Measurements from ENCODE around the gene RELN. TPM values are rescaled to one million over a fixed set of nuclear protein-coding genes. Genes with fewer than 3 reads are reported as not detected.
A peak's percentile ranks its signal among the peaks of the same experiment; 100 is the strongest.

Gene RELN
- total and polyA plus RNA-seq, 2 experiments from 2014 or later = 3.9 to 22.0 TPM

- no peak for DNase-seq (ENCODE audit: low spot score)
- Histone ChIP-seq H3K9me3 (ENCODE audit: low read depth) (no peaks in the 10 kb centered on the region), H3K4me3 (no peak overlapping the region), H3K9me2 (replicated peaks; ENCODE audit: insufficient read depth) (no peaks in the 10 kb centered on the region), H2AFZ (no peak overlapping the region), H3K36me3 (replicated peaks; ENCODE audit: insufficient read depth, low read depth) (no peaks in the 10 kb centered on the region), H3K4me1 (ENCODE audit: insufficient read depth) (no peaks in the 10 kb centered on the region), H3K4me2 (no peak overlapping the region), H3K79me2 (no peaks in the 10 kb centered on the region), H3K27me3 (no peaks in the 10 kb centered on the region), H3K27ac (peak overlapping the region; percentile 20), H4K20me1 (ENCODE audit: insufficient read depth, poor library complexity, severe bottlenecking) (no peaks in the 10 kb centered on the region)
- WGBS (ENCODE audit: low lambda C conversion rate, missing lambda C conversion rate) = 94% methylated on average over 1 of the region's 1 CpG
- TF ChIP-seq EZH2phosphoT487 (IDR thresholded peaks at IDR 0.05; ENCODE audit: low read depth, severe bottlenecking, unreplicated experiment) (no peak), EZH2 (IDR thresholded peaks at IDR 0.05; ENCODE audit: borderline replicate concordance) (no peak), CTCF (IDR thresholded peaks at IDR 0.05; ENCODE audit: poor library complexity) (no peak)
Measured at GRCh38 chr7:104034679-104035078, 45.2 kb upstream of the RELN start.

- Histone ChIP-seq H3K79me2 (no peaks in the 10 kb centered on the region), H3K9me2 (replicated peaks; ENCODE audit: insufficient read depth) (no peaks in the 10 kb centered on the region), H3K27ac (no peak overlapping the region), H3K9me3 (ENCODE audit: low read depth) (no peaks in the 10 kb centered on the region), H3K4me2 (no peak overlapping the region), H2AFZ (no peak overlapping the region), H3K36me3 (replicated peaks; ENCODE audit: insufficient read depth, low read depth) (no peaks in the 10 kb centered on the region), H4K20me1 (ENCODE audit: insufficient read depth, poor library complexity, severe bottlenecking) (no peaks in the 10 kb centered on the region), H3K4me1 (ENCODE audit: insufficient read depth) (no peaks in the 10 kb centered on the region), H3K27me3 (no peaks in the 10 kb centered on the region), H3K4me3 (no peak overlapping the region)
- WGBS (ENCODE audit: low lambda C conversion rate, missing lambda C conversion rate) = 95% methylated on average over 1 of the region's 1 CpG
- TF ChIP-seq CTCF (IDR thresholded peaks at IDR 0.05; ENCODE audit: poor library complexity) (no peak), EZH2 (IDR thresholded peaks at IDR 0.05; ENCODE audit: borderline replicate concordance) (no peak), EZH2phosphoT487 (IDR thresholded peaks at IDR 0.05; ENCODE audit: low read depth, severe bottlenecking, unreplicated experiment) (no peak)
- DNase-seq (ENCODE audit: low spot score) = no peak
Measured at GRCh38 chr7:104033837-104034236, 44.4 kb upstream of the RELN start.

- H3K9me2 ChIP-seq (replicated peaks; ENCODE audit: insufficient read depth) = no peaks in the 10 kb centered on the region
- WGBS (ENCODE audit: low lambda C conversion rate, missing lambda C conversion rate) = 59% methylated on average over 5 of the region's 5 CpGs
- no peak for DNase-seq (ENCODE audit: low spot score)
- no peak overlapping the region for H2AFZ ChIP-seq
- no peaks in the 10 kb centered on the region for H3K27me3 ChIP-seq
- no peaks in the 10 kb centered on the region for H4K20me1 ChIP-seq (ENCODE audit: insufficient read depth, poor library complexity, severe bottlenecking)
- no peaks in the 10 kb centered on the region for H3K4me1 ChIP-seq (ENCODE audit: insufficient read depth)
- no peak for TF ChIP-seq CTCF (IDR thresholded peaks at IDR 0.05; ENCODE audit: poor library complexity)
- TF ChIP-seq EZH2phosphoT487 (IDR thresholded peaks at IDR 0.05; ENCODE audit: low read depth, severe bottlenecking, unreplicated experiment) = no peak
- no peak for TF ChIP-seq EZH2 (IDR thresholded peaks at IDR 0.05; ENCODE audit: borderline replicate concordance)
- no peaks in the 10 kb centered on the region for H3K79me2 ChIP-seq
- H3K27ac ChIP-seq = no peak overlapping the region
- H3K36me3 ChIP-seq (replicated peaks; ENCODE audit: insufficient read depth, low read depth) = no peaks in the 10 kb centered on the region
- H3K4me2 ChIP-seq = no peak overlapping the region
- H3K9me3 ChIP-seq (ENCODE audit: low read depth) = no peaks in the 10 kb centered on the region
- no peak overlapping the region for H3K4me3 ChIP-seq
Measured at GRCh38 chr7:104032486-104032885, 43.0 kb upstream of the RELN start.

- Histone ChIP-seq H3K4me1 (ENCODE audit: insufficient read depth) (no peaks in the 10 kb centered on the region), H3K9me2 (replicated peaks; ENCODE audit: insufficient read depth) (no peaks in the 10 kb centered on the region), H2AFZ (no peak overlapping the region), H3K79me2 (no peaks in the 10 kb centered on the region), H3K9me3 (ENCODE audit: low read depth) (no peaks in the 10 kb centered on the region), H3K27me3 (no peaks in the 10 kb centered on the region), H3K36me3 (replicated peaks; ENCODE audit: insufficient read depth, low read depth) (no peaks in the 10 kb centered on the region), H3K4me3 (no peak overlapping the region), H3K27ac (no peak overlapping the region), H3K4me2 (no peak overlapping the region), H4K20me1 (ENCODE audit: insufficient read depth, poor library complexity, severe bottlenecking) (no peaks in the 10 kb centered on the region)
- no peak for DNase-seq (ENCODE audit: low spot score)
- WGBS (ENCODE audit: low lambda C conversion rate, missing lambda C conversion rate) = 61% methylated on average over 2 of the region's 2 CpGs
- TF ChIP-seq CTCF (IDR thresholded peaks at IDR 0.05; ENCODE audit: poor library complexity) = no peak
- TF ChIP-seq EZH2 (IDR thresholded peaks at IDR 0.05; ENCODE audit: borderline replicate concordance) = no peak
- no peak for TF ChIP-seq EZH2phosphoT487 (IDR thresholded peaks at IDR 0.05; ENCODE audit: low read depth, severe bottlenecking, unreplicated experiment)
Measured at GRCh38 chr7:104029765-104030164, 40.3 kb upstream of the RELN start.

All from hepatocyte (in vitro differentiated cells).